Stimulated activated CD4-positive, alpha-beta T cell treated with anti-CD3 and anti-CD28 coated beads, Interleukin-1b, Interleukin-23, amount 100 ng/mL, for 48 hours (primary cell): ENCODE measurements around the gene TAAR6.
"Not testable (repeated sequence)": the region's sequence is repeated elsewhere in the genome, so short reads cannot be mapped to it uniquely, and the experiment has no call there.

Experiments
- DNase-seq: peaks from one replicate; pipeline ENCODE4 v3.0.0-alpha.2; 2020

Gene TAAR6

GRCh38 chr6:132592855-132593254, 22.7 kb downstream of the TAAR6 start:
- no peak for DNase-seq

GRCh38 chr6:132596201-132596600, 26.1 kb downstream of the TAAR6 start:
- no peak for DNase-seq

GRCh38 chr6:132598473-132598872, 28.4 kb downstream of the TAAR6 start:
- DNase-seq: no peak

- DNase-seq: not testable (repeated sequence)
These were observed 30.8 kb downstream of the TAAR6 start for GRCh38 chr6:132600900-132601299.

GRCh38 chr6:132604635-132605152, 34.6 kb downstream of the TAAR6 start:
- no peak for DNase-seq

- no peak for DNase-seq
These were observed 37.6 kb downstream of the TAAR6 start for GRCh38 chr6:132607544-132608233.

GRCh38 chr6:132611616-132612015, 41.5 kb downstream of the TAAR6 start:
- DNase-seq: no peak

- DNase-seq: no peak
These were observed 42.5 kb downstream of the TAAR6 start for GRCh38 chr6:132612449-132613108.

- no peak for DNase-seq
These were observed 44.4 kb downstream of the TAAR6 start for GRCh38 chr6:132614554-132614953.

GRCh38 chr6:132616677-132617076, 46.6 kb downstream of the TAAR6 start:
- DNase-seq: no peak
